ENCODE results near the gene CELF2.

DNA sequence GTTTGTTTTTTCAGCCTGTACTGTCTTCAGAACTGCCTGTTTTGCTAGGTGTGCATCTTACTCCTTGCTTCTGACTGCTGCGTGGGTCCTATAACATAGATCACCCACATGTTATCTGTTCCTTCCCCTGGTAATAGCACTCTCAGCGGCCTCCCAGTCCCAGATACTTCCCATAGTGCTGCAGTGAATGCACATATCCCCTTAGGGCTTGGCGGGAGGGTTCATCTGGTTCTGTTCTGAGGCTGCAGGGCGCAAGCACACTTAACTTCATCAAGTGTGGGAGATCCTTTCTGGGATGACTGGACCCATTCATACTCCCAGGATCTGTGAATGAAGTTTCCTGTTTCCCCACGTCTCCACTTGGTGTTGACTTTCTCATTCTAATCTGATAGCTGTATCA is 90.7 kb downstream of the CELF2 start:
- no peak for TF ChIP-seq CTCF (IDR thresholded peaks at IDR 0.05; ENCODE audit: borderline replicate concordance, extremely low read depth, low read length, poor library complexity, severe bottlenecking)
- no peak for TF ChIP-seq EZH2 (IDR thresholded peaks at IDR 0.05; ENCODE audit: borderline replicate concordance, low read depth, low read length, severe bottlenecking)

All from DND-41 (cell line).